Endothelial cell of umbilical vein (primary cell): ENCODE data around the gene SLC26A11. TPM values are rescaled to one million over a fixed set of nuclear protein-coding genes. Genes with fewer than 3 reads are reported as not detected.

Experiments
- BruUV-seq: library from RNA; stranded (reverse); fragments of 400-500 nt; replicated peaks from 2 replicates; lab custom pipeline; 2021; lab: Mats Ljungman, UMichigan
- CTCF ChIA-PET: fragments of 300-600, 350-600 bp; sonication (Branson Sonifier 250); formaldehyde crosslinking; loops from one replicate; lab custom pipeline; 2021; ENCODE audit warnings: antibody characterized with exemption, inconsistent platforms; lab: Charles Lee
- POLR2A ChIA-PET: fragments of 300-600, 350-600 bp; sonication (Branson Sonifier 250); formaldehyde crosslinking; loops from one replicate; lab custom pipeline; 2021; ENCODE audit warnings: antibody characterized with exemption, inconsistent platforms; lab: Charles Lee
- DNase-seq: peaks from one replicate; pipeline ENCODE4 v3.0.0-alpha.2; 2011; ENCODE audit warnings: low read depth, low spot score
- FAIRE-seq: peaks from 2 replicates; lab custom pipeline; 2011; peaks lifted over from hg19 to GRCh38; lab: Jason Lieb, UNC
- H2AFZ ChIP-seq: 2 replicates; pipeline ENCODE4 v1.6.0; 2012; ENCODE audit warnings: low read depth, low read length, control low read depth, inconsistent platforms
- H3K27ac ChIP-seq: 2 replicates; pipeline ENCODE4 v1.5.1; 2011; ENCODE audit warnings: low read depth, mild to moderate bottlenecking, control low read depth, low read length, moderate library complexity; ENCODE audit not compliant: insufficient read depth
- H3K27me3 ChIP-seq, 2 experiments: 2 replicates each; pipeline versions ENCODE4 v1.6.0 to v1.6.1; 2011; ENCODE audit warnings: low read length in 2 of 2, mixed read lengths in 1 of 2; ENCODE audit not compliant: control insufficient read depth in 2 of 2, insufficient read depth in 2 of 2
- H3K36me3 ChIP-seq, 2 experiments: 2 replicates in 1 of 2; 3 replicates in 1 of 2; pipeline ENCODE4 v1.5.1; 2011; ENCODE audit warnings: low read length in 2 of 2, mild to moderate bottlenecking in 1 of 2, moderate library complexity in 1 of 2; ENCODE audit not compliant: control insufficient read depth in 2 of 2, insufficient read depth in 2 of 2; ENCODE audit errors: extremely low read depth in 1 of 2
- H3K4me1 ChIP-seq: 3 replicates; pipeline ENCODE4 v1.5.1; 2011; ENCODE audit warnings: mild to moderate bottlenecking, low read length; ENCODE audit not compliant: control insufficient read depth, insufficient read depth; ENCODE audit errors: extremely low read depth
- H3K4me2 ChIP-seq: 2 replicates; pipeline ENCODE4 v1.6.1; 2011; ENCODE audit warnings: low read length, control low read depth, mixed read lengths; ENCODE audit not compliant: insufficient read depth
- H3K4me3 ChIP-seq, 3 experiments: fragments of 200-600 bp in 1 of 3; sonication (generic), shearing (Covaris generic) in 1 of 3; replicated peaks in 1 of 3; 2 replicates each; pipeline ENCODE4 v1.5.1; 2011 to 2016; ENCODE audit warnings: control low read depth in 3 of 3, low read length in 3 of 3, mild to moderate bottlenecking in 2 of 3, inconsistent platforms in 1 of 3, low read depth in 1 of 3, moderate library complexity in 1 of 3; ENCODE audit not compliant: insufficient read depth in 1 of 3
- H3K79me2 ChIP-seq: 2 replicates; pipeline ENCODE4 v1.6.0; 2012; ENCODE audit warnings: low read length, inconsistent platforms; ENCODE audit not compliant: control insufficient read depth, insufficient read depth
- H3K9ac ChIP-seq: replicated peaks from 2 replicates; pipeline ENCODE3; 2011; ENCODE audit warnings: low read length, control low read depth; ENCODE audit not compliant: insufficient read depth; ENCODE audit errors: extremely low read depth
- H3K9me1 ChIP-seq: replicated peaks from 3 replicates; pipeline ENCODE4 v1.6.0; 2011; ENCODE audit warnings: mild to moderate bottlenecking, low read length; ENCODE audit not compliant: control insufficient read depth, insufficient read depth; ENCODE audit errors: extremely low read depth
- H3K9me3 ChIP-seq: replicated peaks from 2 replicates; pipeline ENCODE4 v1.5.1; 2012; ENCODE audit warnings: low read length, inconsistent platforms; ENCODE audit not compliant: control insufficient read depth, insufficient read depth
- H4K20me1 ChIP-seq: replicated peaks from 2 replicates; pipeline ENCODE3; 2011; ENCODE audit warnings: mild to moderate bottlenecking, low read length; ENCODE audit not compliant: control insufficient read depth, insufficient read depth; ENCODE audit errors: extremely low read depth
- EZH2 ChIP-seq: IDR thresholded peaks from 2 replicates; pipeline ENCODE4 v1.6.1; 2012; ENCODE audit warnings: borderline replicate concordance, low read depth, mild to moderate bottlenecking, moderate library complexity, low read length, inconsistent platforms; ENCODE audit not compliant: severe bottlenecking
- FOS ChIP-seq: IDR thresholded peaks from 2 replicates; pipeline ENCODE4 v1.6.1; 2011; ENCODE audit warnings: mild to moderate bottlenecking, low read length, moderate library complexity, borderline replicate concordance; ENCODE audit not compliant: insufficient read depth
- GATA2 ChIP-seq: IDR thresholded peaks from 2 replicates; pipeline ENCODE4 v1.7.0; 2011; ENCODE audit warnings: low read depth, mild to moderate bottlenecking, moderate library complexity, mixed read lengths, low read length; ENCODE audit not compliant: insufficient read length, insufficient read depth
- JUN ChIP-seq: IDR thresholded peaks from 2 replicates; pipeline ENCODE4 v1.6.1; 2011; ENCODE audit warnings: borderline replicate concordance, low read depth; ENCODE audit not compliant: insufficient read length, insufficient read depth
- MYC ChIP-seq: IDR thresholded peaks from one replicate; pipeline ENCODE4 v1.6.1; 2011; ENCODE audit warnings: mild to moderate bottlenecking, low read depth, low read length
- POLR2A ChIP-seq: IDR thresholded peaks from 2 replicates; pipeline ENCODE4 v1.6.1; 2012; ENCODE audit warnings: low read depth, mild to moderate bottlenecking, control low read depth, low read length
- POLR2AphosphoS5 ChIP-seq: IDR thresholded peaks from 2 replicates; pipeline ENCODE4 v1.6.1; 2012; ENCODE audit warnings: low read depth, mild to moderate bottlenecking, control low read depth, low read length, moderate library complexity; ENCODE audit not compliant: insufficient read depth
- dilution Hi-C: fragments of 300-500 bp; cut with MboI; formaldehyde crosslinking; loops from one replicate; pipeline ENCODE4 v1.15.0; 2019; ENCODE audit warnings: low sequenced_read_pairs; ENCODE audit not compliant: extremely low pct_ligation_motif_present
- intact Hi-C: fragments of 100-400 bp; cut with micrococcal nuclease; formaldehyde crosslinking; loops from one replicate; pipeline ENCODE4 v1.10.0; 2022
- polyA plus RNA-seq, 4 experiments: library from polyadenylated mRNA; depleted of rRNA in 3 of 4; stranded (reverse) in 3 of 4; unstranded in 1 of 4; fragments of >200 nt; gene quantifications; 2 replicates each; pipeline versions ENCODE4 v1.2.1 to v1.2.3, GENCODE V29; 2011 to 2012; ENCODE audit warnings: missing spikeins in 1 of 4
- total RNA-seq: library from RNA; stranded (reverse); gene quantifications from 2 replicates; pipeline ENCODE4 v1.2.3, GENCODE V29; 2021
- TF ChIP-seq, protein P1 (sequence below), 2 donors: IDR thresholded peaks; 1 replicate in 1 of 2; 2 replicates in 1 of 2; pipeline ENCODE4 v1.5.1; 2011; ENCODE audit warnings: low read length in 2 of 2, mild to moderate bottlenecking in 2 of 2, moderate library complexity in 2 of 2, control low read depth in 1 of 2, inconsistent platforms in 1 of 2, low read depth in 1 of 2; ENCODE audit not compliant: insufficient read depth in 1 of 2; ENCODE audit errors: extremely low read depth in 1 of 2
- TF ChIP-seq, protein P2 (sequence below): IDR thresholded peaks from 2 replicates; pipeline ENCODE4 v1.6.1; 2011; ENCODE audit not compliant: insufficient read depth, insufficient read length

The SLC26A11 gene
- total and polyA plus RNA-seq, 2 donors (not counting 3 experiments of a cell fraction or from before 2014, with no cell fraction given), result 25.2 to 33.0 TPM

DNA sequence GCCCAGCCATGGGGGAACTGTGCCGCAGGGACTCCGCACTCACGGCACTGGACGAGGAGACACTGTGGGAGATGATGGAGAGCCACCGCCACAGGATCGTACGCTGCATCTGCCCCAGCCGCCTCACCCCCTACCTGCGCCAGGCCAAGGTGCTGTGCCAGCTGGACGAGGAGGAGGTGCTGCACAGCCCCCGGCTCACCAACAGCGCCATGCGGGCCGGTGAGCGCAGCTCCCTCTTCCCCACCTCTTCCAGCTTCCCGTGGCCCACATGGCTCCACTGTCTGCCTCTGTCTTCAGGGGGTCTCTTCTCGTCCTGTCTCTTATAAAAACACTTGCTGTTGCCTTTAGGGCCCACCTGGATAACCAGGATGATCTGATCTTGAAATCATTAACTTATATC, 38.8 kb upstream of the SLC26A11 start:
- dilution Hi-C loops (no loop called here), intact Hi-C loops (no loop called here)
- Histone ChIP-seq H3K9me3 (no peaks in the 10 kb centered on the region), H3K9me1 (no peaks in the 10 kb centered on the region), H3K4me2 (no peak overlapping the region), H2AFZ (no peak overlapping the region), H3K4me1 (peaks cover 7% of the 10 kb centered on the region), H3K27me3 (peaks cover 10 to 13% of the 10 kb centered on the region in 2 experiments), H3K27ac (no peak overlapping the region), H4K20me1 (no peaks in the 10 kb centered on the region), H3K4me3 (no peak overlapping the region), H3K79me2 (no peaks in the 10 kb centered on the region), H3K36me3 (no peaks in the 10 kb centered on the region), H3K9ac (no peak overlapping the region)
- FAIRE-seq (no peak), DNase-seq (no peak)
- ChIA-PET CTCF (interaction anchor here (1.2 to 2.6 kb wide), 2 partner anchors 10 to 14 kb away, joined by 4 to 13 read pairs; no protein-coding TSS in a partner anchor), POLR2A (no interaction called here)
- no TSS peak for BruUV-seq
- TF ChIP-seq POLR2A (no peak), EZH2 (no peak), MYC (no peak), GATA2 (no peak), JUN (no peak), FOS (no peak), POLR2AphosphoS5 (no peak)
- TF ChIP-seq, protein P1, sequence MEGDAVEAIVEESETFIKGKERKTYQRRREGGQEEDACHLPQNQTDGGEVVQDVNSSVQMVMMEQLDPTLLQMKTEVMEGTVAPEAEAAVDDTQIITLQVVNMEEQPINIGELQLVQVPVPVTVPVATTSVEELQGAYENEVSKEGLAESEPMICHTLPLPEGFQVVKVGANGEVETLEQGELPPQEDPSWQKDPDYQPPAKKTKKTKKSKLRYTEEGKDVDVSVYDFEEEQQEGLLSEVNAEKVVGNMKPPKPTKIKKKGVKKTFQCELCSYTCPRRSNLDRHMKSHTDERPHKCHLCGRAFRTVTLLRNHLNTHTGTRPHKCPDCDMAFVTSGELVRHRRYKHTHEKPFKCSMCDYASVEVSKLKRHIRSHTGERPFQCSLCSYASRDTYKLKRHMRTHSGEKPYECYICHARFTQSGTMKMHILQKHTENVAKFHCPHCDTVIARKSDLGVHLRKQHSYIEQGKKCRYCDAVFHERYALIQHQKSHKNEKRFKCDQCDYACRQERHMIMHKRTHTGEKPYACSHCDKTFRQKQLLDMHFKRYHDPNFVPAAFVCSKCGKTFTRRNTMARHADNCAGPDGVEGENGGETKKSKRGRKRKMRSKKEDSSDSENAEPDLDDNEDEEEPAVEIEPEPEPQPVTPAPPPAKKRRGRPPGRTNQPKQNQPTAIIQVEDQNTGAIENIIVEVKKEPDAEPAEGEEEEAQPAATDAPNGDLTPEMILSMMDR (IDR thresholded peaks at IDR 0.05; ENCODE audit: extremely low read depth in 1 of 2, insufficient read depth in 1 of 2, low read depth in 1 of 2, low read length in 2 of 2), result no peak
- TF ChIP-seq, protein P2, sequence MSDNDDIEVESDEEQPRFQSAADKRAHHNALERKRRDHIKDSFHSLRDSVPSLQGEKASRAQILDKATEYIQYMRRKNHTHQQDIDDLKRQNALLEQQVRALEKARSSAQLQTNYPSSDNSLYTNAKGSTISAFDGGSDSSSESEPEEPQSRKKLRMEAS, result no peak
